Thymus (tissue), 11 donors: Measurements from ENCODE around the gene MRPS34. TPM values are rescaled to one million over a fixed set of nuclear protein-coding genes. Genes with fewer than 3 reads are reported as not detected.

ENCODE experiments used
- DNase-seq, 9 donors: peaks; one replicate each; pipeline ENCODE4 v3.0.0-alpha.2; 2013; ENCODE audit warnings: low spot score in 9 of 9, low read depth in 6 of 9, missing footprints in 1 of 9
- H3K27ac ChIP-seq, 2 donors: one replicate each; pipeline ENCODE4 v1.5.1; 2013; ENCODE audit warnings: control low read depth in 1 of 2, low read depth in 1 of 2, low read length in 1 of 2, mild to moderate bottlenecking in 1 of 2, moderate library complexity in 1 of 2
- H3K27me3 ChIP-seq, 2 donors: one replicate each; pipeline ENCODE4 v1.5.1; 2013; ENCODE audit warnings: low read length in 1 of 2; ENCODE audit not compliant: control insufficient read depth in 2 of 2, insufficient read depth in 1 of 2
- H3K36me3 ChIP-seq, 2 donors: one replicate each; pipeline ENCODE4 v1.5.1; 2013; ENCODE audit warnings: low read length in 1 of 2, mild to moderate bottlenecking in 1 of 2, moderate library complexity in 1 of 2; ENCODE audit not compliant: control insufficient read depth in 2 of 2, insufficient read depth in 2 of 2
- H3K4me1 ChIP-seq, 2 donors: one replicate each; pipeline ENCODE4 v1.5.1; 2013; ENCODE audit warnings: low read length in 2 of 2; ENCODE audit not compliant: control insufficient read depth in 2 of 2, insufficient read depth in 2 of 2
- H3K4me3 ChIP-seq, 2 donors: one replicate each; pipeline ENCODE4 v1.5.1; 2013; ENCODE audit warnings: low read length in 2 of 2, control low read depth in 1 of 2, mild to moderate bottlenecking in 1 of 2
- H3K9me3 ChIP-seq, 2 donors: one replicate each; pipeline ENCODE4 v1.5.1; 2013; ENCODE audit warnings: low read length in 1 of 2, mild to moderate bottlenecking in 1 of 2; ENCODE audit not compliant: control insufficient read depth in 2 of 2, insufficient read depth in 1 of 2
- WGBS: extraction: QIAGEN DNeasy Blood & Tissue Kit; methylation state at CpG from one replicate; pipeline ENCODE4 v1.1.7; 2013; 5-methylcytosine and 5-hydroxymethylcytosine counted together
- polyA plus RNA-seq: library from polyadenylated mRNA; stranded (reverse); fragments of 200-250 nt; gene quantifications from one replicate; pipeline ENCODE4 v1.2.3, GENCODE V29; 2013
- total RNA-seq: library from RNA; stranded (reverse); fragments of 120-200 nt; gene quantifications from one replicate; pipeline ENCODE4 v1.2.4, GENCODE V29; 2013
- donor health status: healthy.

Gene MRPS34
- total and polyA plus RNA-seq, 2 donors: 101 to 103 TPM

- Histone ChIP-seq H3K4me3 (no peak overlapping the region), H3K36me3 (peaks cover 53 to 60% of the 10 kb centered on the region in 2 donors), H3K27me3 (no peaks in the 10 kb centered on the region), H3K9me3 (no peaks in the 10 kb centered on the region), H3K27ac (no peak overlapping the region), H3K4me1 (no peaks in the 10 kb centered on the region)
- DNase-seq: no peak
- WGBS: 98% methylated on average over 12 of the region's 12 CpGs
Measured at GRCh38 chr16:1754204-1754603, 18.7 kb downstream of the MRPS34 start.

DNA sequence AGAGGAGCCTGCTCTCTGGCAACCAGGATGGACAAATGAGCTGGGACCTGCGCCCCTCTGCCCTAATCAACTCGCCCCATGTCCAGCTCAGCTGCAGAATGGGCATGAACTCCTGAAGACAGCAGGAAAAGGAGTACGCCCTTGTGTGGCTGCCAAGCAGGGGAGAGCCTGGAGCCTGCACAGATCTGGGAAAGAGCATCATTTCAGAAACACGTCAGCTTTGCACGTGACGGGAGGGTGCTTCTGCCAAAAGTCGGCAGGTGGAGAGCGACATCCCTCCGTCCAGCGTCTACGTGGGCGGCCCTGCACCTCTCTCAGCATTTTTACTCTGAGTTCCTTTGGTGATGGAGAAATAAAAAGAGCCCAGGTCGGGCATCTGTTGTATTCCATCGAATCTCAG, 20.1 kb downstream of the MRPS34 start:
- no peak overlapping the region for H3K27ac ChIP-seq
- H3K9me3 ChIP-seq: no peaks in the 10 kb centered on the region
- H3K27me3 ChIP-seq: no peaks in the 10 kb centered on the region
- 97% methylated on average over 14 of the region's 14 CpGs for WGBS
- DNase-seq: no peak
- H3K4me1 ChIP-seq: no peaks in the 10 kb centered on the region
- no peak overlapping the region for H3K4me3 ChIP-seq
- peaks cover 58 to 63% of the 10 kb centered on the region in 2 donors for H3K36me3 ChIP-seq

- H3K4me1 ChIP-seq: no peaks in the 10 kb centered on the region
- H3K9me3 ChIP-seq: no peaks in the 10 kb centered on the region
- DNase-seq: no peak
- H3K36me3 ChIP-seq: peaks cover 64 to 67% of the 10 kb centered on the region in 2 donors
- no peak overlapping the region for H3K4me3 ChIP-seq
- H3K27ac ChIP-seq: no peak overlapping the region
- WGBS: 98% methylated on average over 16 of the region's 16 CpGs
- H3K27me3 ChIP-seq: no peaks in the 10 kb centered on the region
Measured at GRCh38 chr16:1751946-1752345, 21.0 kb downstream of the MRPS34 start.

GRCh38 chr16:1749152-1750117, 23.5 kb downstream of the MRPS34 start:
- H3K27me3 ChIP-seq: no peaks in the 10 kb centered on the region
- H3K4me3 ChIP-seq: no peak overlapping the region
- DNase-seq: no peak
- H3K4me1 ChIP-seq: no peaks in the 10 kb centered on the region
- H3K9me3 ChIP-seq: no peaks in the 10 kb centered on the region
- peaks cover 62 to 83% of the 10 kb centered on the region in 2 donors for H3K36me3 ChIP-seq
- H3K27ac ChIP-seq: no peak overlapping the region
- WGBS: 97% methylated on average over 29 of the region's 29 CpGs

GRCh38 chr16:1747934-1748333, 25.0 kb downstream of the MRPS34 start:
- no peak for DNase-seq
- Histone ChIP-seq H3K27me3 (no peaks in the 10 kb centered on the region), H3K4me3 (no peak overlapping the region), H3K9me3 (no peaks in the 10 kb centered on the region), H3K36me3 (peaks cover 65 to 87% of the 10 kb centered on the region in 2 donors), H3K4me1 (no peaks in the 10 kb centered on the region), H3K27ac (no peak overlapping the region)
- 93% methylated on average over 11 of the region's 11 CpGs for WGBS

DNA sequence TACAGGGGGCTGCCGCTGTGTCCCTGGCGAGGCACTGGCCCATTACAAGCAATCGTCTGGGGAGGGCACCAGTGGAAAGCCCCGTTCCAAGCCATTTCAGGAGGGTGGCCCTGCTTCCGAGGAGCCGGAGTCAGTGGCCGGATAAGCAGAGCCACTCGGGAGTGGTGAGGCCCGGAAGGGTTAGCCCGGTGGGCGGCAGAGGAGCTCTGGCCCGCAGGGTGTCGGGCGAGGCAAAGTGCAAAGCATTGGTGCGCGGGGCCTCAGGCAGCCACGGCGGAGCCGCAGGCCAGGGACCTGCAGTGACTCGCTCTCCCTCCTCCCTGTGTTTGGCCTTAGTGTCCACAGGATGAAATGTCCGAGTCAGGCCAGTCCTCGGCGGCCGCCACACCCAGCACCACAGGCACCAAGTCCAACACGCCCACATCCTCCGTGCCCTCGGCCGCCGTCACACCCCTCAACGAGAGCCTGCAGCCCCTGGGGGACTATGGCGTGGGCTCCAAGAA, 26.2 kb downstream of the MRPS34 start:
- Histone ChIP-seq H3K36me3 (peaks cover 54 to 78% of the 10 kb centered on the region in 2 donors), H3K4me3 (no peak overlapping the region), H3K4me1 (no peaks in the 10 kb centered on the region), H3K27me3 (no peaks in the 10 kb centered on the region), H3K9me3 (no peaks in the 10 kb centered on the region), H3K27ac (no peak overlapping the region)
- WGBS: 98% methylated on average over 31 of the region's 31 CpGs
- DNase-seq: no peak

DNA sequence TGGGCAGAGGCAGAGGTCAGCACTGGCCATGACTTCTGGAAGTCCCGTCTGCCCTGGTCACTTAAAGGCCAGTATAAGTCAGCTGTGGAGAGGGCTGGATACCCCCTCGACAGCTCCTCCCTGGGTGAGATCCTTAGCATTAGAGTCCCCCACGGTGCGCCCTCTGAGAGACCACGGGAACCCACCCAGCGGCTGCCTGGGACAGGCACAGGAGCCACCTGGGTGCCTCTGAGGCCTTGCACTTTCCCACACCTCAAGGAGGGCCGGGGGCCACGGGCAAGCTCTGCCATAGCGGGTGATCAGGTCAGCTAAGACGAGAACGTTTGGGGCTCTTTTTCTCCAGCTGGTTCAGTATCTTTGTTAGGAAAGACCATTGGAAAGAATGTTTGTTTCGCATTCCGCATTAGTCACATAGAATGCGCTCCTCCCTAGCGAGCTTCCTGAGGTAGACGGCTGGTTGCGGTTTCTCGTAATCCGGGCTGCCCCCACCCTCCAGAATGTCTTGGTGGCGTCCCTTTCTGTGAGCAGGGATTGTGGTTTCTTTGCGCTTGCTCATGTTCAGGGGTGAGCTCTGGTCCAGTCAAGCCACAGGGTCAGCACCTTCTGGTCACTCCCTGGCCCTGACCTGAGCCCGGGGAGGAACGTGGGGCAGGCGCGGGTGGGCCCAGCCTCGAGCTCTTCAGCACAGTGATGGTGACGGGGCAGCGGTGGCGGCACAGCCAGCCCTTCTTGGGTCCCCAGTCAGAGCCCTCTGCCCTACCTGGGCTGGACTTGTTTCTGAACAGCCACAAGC, 26.8 kb downstream of the MRPS34 start:
- Histone ChIP-seq H3K27ac (no peak overlapping the region), H3K4me1 (no peaks in the 10 kb centered on the region), H3K9me3 (no peaks in the 10 kb centered on the region), H3K36me3 (peaks cover 50 to 77% of the 10 kb centered on the region in 2 donors), H3K4me3 (no peak overlapping the region), H3K27me3 (no peaks in the 10 kb centered on the region)
- WGBS: 98% methylated on average over 29 of the region's 29 CpGs
- DNase-seq: no peak

DNA sequence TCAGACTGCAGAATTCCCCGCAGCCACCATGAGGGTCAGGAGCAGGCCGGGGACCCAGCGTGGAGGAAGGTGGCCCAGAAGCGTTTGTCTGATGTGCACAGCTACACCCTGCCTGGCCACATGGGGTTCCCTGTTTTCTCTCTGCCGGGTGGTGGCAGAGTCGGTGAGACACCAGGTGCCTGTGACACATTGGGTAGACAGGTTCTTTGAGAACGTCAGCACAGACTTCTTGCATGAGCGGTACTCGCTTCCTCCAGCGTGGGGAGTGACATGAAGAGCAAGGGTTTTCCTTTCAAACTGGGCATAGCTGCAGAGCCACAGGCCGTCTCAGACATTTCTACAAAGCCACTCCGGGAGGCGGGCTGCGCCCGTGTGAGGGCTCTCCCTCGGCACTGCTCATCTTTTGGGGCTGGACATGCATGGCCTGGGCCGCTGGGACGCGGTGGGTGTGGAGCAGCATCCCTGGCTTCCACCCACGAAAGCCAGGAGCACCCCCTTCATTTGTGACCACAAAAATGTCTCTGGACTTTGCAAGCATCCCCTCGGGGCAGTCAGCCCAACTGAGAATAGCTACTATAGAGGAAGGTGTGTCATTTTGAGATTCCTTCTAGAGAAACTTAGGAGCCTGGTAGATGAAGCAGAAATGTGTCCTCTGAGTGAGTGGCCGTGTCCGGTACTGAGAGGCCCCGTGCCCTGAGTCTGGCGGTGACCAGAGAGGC, 27.6 kb downstream of the MRPS34 start:
- 93% methylated on average over 25 of the region's 25 CpGs for WGBS
- H3K4me1 ChIP-seq: no peaks in the 10 kb centered on the region
- no peaks in the 10 kb centered on the region for H3K27me3 ChIP-seq
- no peak for DNase-seq
- no peak overlapping the region for H3K27ac ChIP-seq
- H3K36me3 ChIP-seq: peaks cover 53 to 80% of the 10 kb centered on the region in 2 donors
- no peaks in the 10 kb centered on the region for H3K9me3 ChIP-seq
- H3K4me3 ChIP-seq: no peak overlapping the region
